SU-DHL-6 (cell line): ENCODE measurements around the gene RBM19.

Experiments
- H2AFZ ChIP-seq: fragments of 200-600 bp; sonication (generic); 2 replicates; pipeline ENCODE4 v1.6.1; 2014; ENCODE audit warnings: low read depth, mild to moderate bottlenecking, moderate library complexity, mixed read lengths, antibody characterized with exemption, low read length; ENCODE audit not compliant: severe bottlenecking
- H3F3A ChIP-seq: fragments of 200-600 bp; shearing (Covaris generic); 2 replicates; pipeline ENCODE4 v1.6.0; 2016; ENCODE audit warnings: antibody characterized with exemption, mild to moderate bottlenecking; ENCODE audit not compliant: insufficient read depth
- H3K27ac ChIP-seq: fragments of 200-600 bp; sonication (generic); 2 replicates; pipeline ENCODE4 v1.5.1; 2016; ENCODE audit warnings: low read depth, mild to moderate bottlenecking, low read length, moderate library complexity, mixed read lengths
- H3K27me3 ChIP-seq: fragments of 200-600 bp; sonication (generic), shearing (Covaris generic); 2 replicates; pipeline ENCODE4 v1.6.0; 2014; ENCODE audit warnings: mild to moderate bottlenecking, low read length
- H3K36me3 ChIP-seq: fragments of 200-600 bp; sonication (generic); 2 replicates; pipeline ENCODE4 v1.6.1; 2014; ENCODE audit warnings: mild to moderate bottlenecking, low read length, mixed read lengths
- H3K4me2 ChIP-seq: fragments of 300-600, 200-600 bp; shearing (Covaris generic), sonication (generic); 2 replicates; pipeline ENCODE4 v1.6.0; 2014; ENCODE audit warnings: low read length, low read depth, mild to moderate bottlenecking; ENCODE audit not compliant: poor library complexity, severe bottlenecking
- H3K4me3 ChIP-seq: fragments of 200-600 bp; sonication (generic); 2 replicates; pipeline ENCODE4 v1.5.1; 2014; ENCODE audit warnings: antibody characterized with exemption, low read length, mild to moderate bottlenecking, mixed read lengths; ENCODE audit not compliant: insufficient read depth, poor library complexity, severe bottlenecking
- H3K79me2 ChIP-seq: fragments of 200-600 bp; sonication (generic); 2 replicates; pipeline ENCODE4 v1.6.1; 2014; ENCODE audit warnings: mild to moderate bottlenecking, low read length, moderate library complexity; ENCODE audit not compliant: insufficient read depth
- H3K9ac ChIP-seq: fragments of 200-600 bp; sonication (generic); 2 replicates; pipeline ENCODE4 v1.7.0; 2014; ENCODE audit warnings: mild to moderate bottlenecking, low read length
- H3K9me2 ChIP-seq: fragments of 200-600 bp; sonication (generic); replicated peaks from 2 replicates; pipeline ENCODE4 v1.6.1; 2014; ENCODE audit warnings: low read length; ENCODE audit not compliant: insufficient read depth
- H3K9me3 ChIP-seq: fragments of 200-600 bp; sonication (generic); 2 replicates; pipeline ENCODE4 v1.6.1; 2014; ENCODE audit warnings: low read length, mixed read lengths; ENCODE audit not compliant: insufficient read depth
- H4K20me1 ChIP-seq: fragments of 200-600 bp; sonication (generic); 2 replicates; pipeline ENCODE4 v1.6.1; 2014; ENCODE audit warnings: low read depth, mild to moderate bottlenecking, antibody characterized with exemption, low read length, moderate library complexity, mixed read lengths
- CTCF ChIP-seq: fragments of 200-600 bp; sonication (generic); IDR thresholded peaks from one replicate; pipeline ENCODE4 v1.5.1; 2017; ENCODE audit warnings: antibody characterized with exemption, mild to moderate bottlenecking, low read length, moderate library complexity; ENCODE audit not compliant: insufficient read depth, poor library complexity, severe bottlenecking
- EZH2phosphoT487 ChIP-seq: fragments of 200-600 bp; sonication (generic), shearing (Covaris generic); conservative IDR thresholded peaks from 2 replicates; pipeline ENCODE4 v1.6.1; 2018; ENCODE audit warnings: mild to moderate bottlenecking, antibody characterized with exemption, low read length, moderate library complexity, mixed read lengths

RBM19 gene

GRCh38 chr12:113860059-113860820, 105.9 kb downstream of the RBM19 start:
- Histone ChIP-seq H3K4me3 (no peak overlapping the region), H3K9me3 (no peaks in the 10 kb centered on the region), H3K9ac (no peak overlapping the region), H2AFZ (no peak overlapping the region), H3K79me2 (no peaks in the 10 kb centered on the region), H3K4me2 (no peak overlapping the region), H3F3A (no peaks in the 10 kb centered on the region), H3K9me2 (no peaks in the 10 kb centered on the region), H4K20me1 (no peaks in the 10 kb centered on the region), H3K27me3 (no peaks in the 10 kb centered on the region), H3K27ac (no peak overlapping the region), H3K36me3 (no peaks in the 10 kb centered on the region)
- TF ChIP-seq EZH2phosphoT487 (no peak), CTCF (no peak)

GRCh38 chr12:113858841-113859386, 107.2 kb downstream of the RBM19 start:
- Histone ChIP-seq H3K9me2 (no peaks in the 10 kb centered on the region), H3K27ac (no peak overlapping the region), H4K20me1 (no peaks in the 10 kb centered on the region), H3K79me2 (no peaks in the 10 kb centered on the region), H3K4me2 (no peak overlapping the region), H3K9me3 (no peaks in the 10 kb centered on the region), H3K27me3 (no peaks in the 10 kb centered on the region), H3K36me3 (no peaks in the 10 kb centered on the region), H3K9ac (no peak overlapping the region), H3F3A (no peaks in the 10 kb centered on the region), H2AFZ (no peak overlapping the region), H3K4me3 (no peak overlapping the region)
- TF ChIP-seq EZH2phosphoT487 (no peak), CTCF (no peak)

- Histone ChIP-seq H2AFZ (no peak overlapping the region), H3K27me3 (no peaks in the 10 kb centered on the region), H3K79me2 (no peaks in the 10 kb centered on the region), H3K36me3 (no peaks in the 10 kb centered on the region), H3K9ac (no peak overlapping the region), H3K4me3 (no peak overlapping the region), H3K9me2 (no peaks in the 10 kb centered on the region), H3F3A (no peaks in the 10 kb centered on the region), H4K20me1 (no peaks in the 10 kb centered on the region), H3K27ac (no peak overlapping the region), H3K9me3 (no peaks in the 10 kb centered on the region), H3K4me2 (no peak overlapping the region)
- TF ChIP-seq EZH2phosphoT487 (no peak), CTCF (no peak)
Observed at GRCh38 chr12:113857371-113857770, 108.8 kb downstream of the RBM19 start.
